OCI-LY7 (cell line): Measurements from ENCODE around the gene RAD50. TPM values are rescaled to one million over a fixed set of nuclear protein-coding genes. Genes with fewer than 3 reads are reported as not detected.
A peak's percentile ranks its signal among the peaks of the same experiment; 100 is the strongest.

Experiments used
- BruUV-seq: library from RNA; stranded (reverse); fragments of 400-500 nt; replicated peaks from 2 replicates; lab custom pipeline; 2021; lab: Mats Ljungman, UMichigan
- CTCF ChIA-PET: fragments of 300-600 bp; sonication (Branson Sonifier 250); formaldehyde crosslinking; loops from one replicate; lab custom pipeline; 2022; ENCODE audit warnings: antibody characterized with exemption; ENCODE audit not compliant: unreplicated experiment; lab: Charles Lee
- POLR2A ChIA-PET: fragments of 300-600 bp; sonication (Branson Sonifier 250); formaldehyde crosslinking; loops from one replicate; lab custom pipeline; 2022; ENCODE audit warnings: antibody characterized with exemption; lab: Charles Lee
- DNase-seq: peaks from one replicate; pipeline ENCODE4 v3.0.0-alpha.2; 2015; ENCODE audit warnings: low spot score
- H2AFZ ChIP-seq: fragments of 200-600 bp; sonication (generic), shearing (Covaris generic); 2 replicates; pipeline ENCODE4 v1.6.1; 2014; ENCODE audit warnings: mild to moderate bottlenecking, antibody characterized with exemption, low read length, moderate library complexity
- H3K27ac ChIP-seq: fragments of 200-600 bp; sonication (generic); 2 replicates; pipeline ENCODE4 v1.5.1; 2014; ENCODE audit warnings: mixed run types, low read depth, mild to moderate bottlenecking, moderate library complexity, low read length, inconsistent platforms; ENCODE audit not compliant: poor library complexity, severe bottlenecking
- H3K36me3 ChIP-seq: fragments of 200-600 bp; sonication (generic); 2 replicates; pipeline ENCODE4 v1.6.1; 2014; ENCODE audit warnings: mild to moderate bottlenecking, antibody characterized with exemption, low read length, moderate library complexity, mixed read lengths; ENCODE audit not compliant: insufficient read depth
- H3K4me1 ChIP-seq: fragments of 200-600 bp; sonication (generic); 2 replicates; pipeline ENCODE4 v1.5.1; 2014; ENCODE audit warnings: mild to moderate bottlenecking, low read length; ENCODE audit not compliant: insufficient read depth, poor library complexity, severe bottlenecking
- H3K4me2 ChIP-seq: fragments of 200-600 bp; sonication (generic); 2 replicates; pipeline ENCODE4 v1.6.1; 2014; ENCODE audit warnings: mild to moderate bottlenecking, low read length
- H3K4me3 ChIP-seq: fragments of 200-600 bp; sonication (generic); 2 replicates; pipeline ENCODE4 v1.5.1; 2014; ENCODE audit warnings: mild to moderate bottlenecking, low read depth, low read length; ENCODE audit not compliant: poor library complexity, severe bottlenecking
- H3K79me2 ChIP-seq: fragments of 200-600 bp; sonication (generic); 2 replicates; pipeline ENCODE4 v1.6.1; 2016; ENCODE audit warnings: low read depth, mild to moderate bottlenecking, low read length, moderate library complexity, mixed read lengths; ENCODE audit not compliant: insufficient read depth
- H3K9me2 ChIP-seq: fragments of 200-600 bp; sonication (generic); 2 replicates; pipeline ENCODE4 v1.6.1; 2016; ENCODE audit warnings: mild to moderate bottlenecking, low read length, mixed read lengths; ENCODE audit not compliant: insufficient read depth
- H3K9me3 ChIP-seq: fragments of 200-600 bp; sonication (generic); 2 replicates; pipeline ENCODE4 v1.6.1; 2014; ENCODE audit warnings: mild to moderate bottlenecking, mixed run types, low read length, mixed read lengths
- H4K20me1 ChIP-seq: fragments of 200-600 bp; sonication (generic); 2 replicates; pipeline ENCODE4 v1.6.1; 2014; ENCODE audit warnings: mild to moderate bottlenecking, antibody characterized with exemption, low read length, moderate library complexity, mixed read lengths; ENCODE audit not compliant: insufficient read depth
- EZH2phosphoT487 ChIP-seq: fragments of 200-600 bp; sonication (generic); IDR thresholded peaks from 2 replicates; pipeline ENCODE4 v1.6.1; 2018; ENCODE audit warnings: low read depth, borderline replicate concordance, mild to moderate bottlenecking, mixed run types, antibody characterized with exemption, low read length, moderate library complexity, mixed read lengths
- intact Hi-C: fragments of 100-400 bp; cut with micrococcal nuclease; formaldehyde crosslinking; loops from one replicate; pipeline ENCODE4 v1.10.0; 2022; ENCODE audit not compliant: unreplicated experiment
- total RNA-seq, 2 experiments: library from RNA; depleted of rRNA in 1 of 2; stranded (reverse); fragments of >200 nt in 1 of 2; shearing (Covaris generic) in 1 of 2; gene quantifications; 2 replicates each; pipeline ENCODE4 v1.2.3, GENCODE V29; 2014 to 2022
- TF ChIP-seq, protein P1 (sequence below): fragments of 200-600 bp; sonication (generic); conservative IDR thresholded peaks from 2 replicates; pipeline ENCODE4 v1.5.1; 2014; ENCODE audit warnings: mild to moderate bottlenecking, antibody characterized with exemption, low read length, moderate library complexity, mixed read lengths

Gene RAD50
- total RNA-seq, 2 experiments from 2014 or later = 24.0 to 59.8 TPM

GRCh38 chr5:132589467-132589866 lies 32.7 kb downstream of the RAD50 start:
- Histone ChIP-seq H3K79me2 (no peaks in the 10 kb centered on the region), H3K4me3 (no peak overlapping the region), H3K4me2 (no peak overlapping the region), H4K20me1 (no peaks in the 10 kb centered on the region), H3K36me3 (peaks cover 95% of the 10 kb centered on the region), H2AFZ (no peak overlapping the region), H3K4me1 (no peaks in the 10 kb centered on the region), H3K9me2 (no peaks in the 10 kb centered on the region), H3K27ac (no peak overlapping the region), H3K9me3 (no peaks in the 10 kb centered on the region)
- intact Hi-C loops = no loop called here
- BruUV-seq = no TSS peak
- ChIA-PET CTCF (no interaction called here), POLR2A (no interaction called here)
- no peak for TF ChIP-seq EZH2phosphoT487
- TF ChIP-seq, protein P1, sequence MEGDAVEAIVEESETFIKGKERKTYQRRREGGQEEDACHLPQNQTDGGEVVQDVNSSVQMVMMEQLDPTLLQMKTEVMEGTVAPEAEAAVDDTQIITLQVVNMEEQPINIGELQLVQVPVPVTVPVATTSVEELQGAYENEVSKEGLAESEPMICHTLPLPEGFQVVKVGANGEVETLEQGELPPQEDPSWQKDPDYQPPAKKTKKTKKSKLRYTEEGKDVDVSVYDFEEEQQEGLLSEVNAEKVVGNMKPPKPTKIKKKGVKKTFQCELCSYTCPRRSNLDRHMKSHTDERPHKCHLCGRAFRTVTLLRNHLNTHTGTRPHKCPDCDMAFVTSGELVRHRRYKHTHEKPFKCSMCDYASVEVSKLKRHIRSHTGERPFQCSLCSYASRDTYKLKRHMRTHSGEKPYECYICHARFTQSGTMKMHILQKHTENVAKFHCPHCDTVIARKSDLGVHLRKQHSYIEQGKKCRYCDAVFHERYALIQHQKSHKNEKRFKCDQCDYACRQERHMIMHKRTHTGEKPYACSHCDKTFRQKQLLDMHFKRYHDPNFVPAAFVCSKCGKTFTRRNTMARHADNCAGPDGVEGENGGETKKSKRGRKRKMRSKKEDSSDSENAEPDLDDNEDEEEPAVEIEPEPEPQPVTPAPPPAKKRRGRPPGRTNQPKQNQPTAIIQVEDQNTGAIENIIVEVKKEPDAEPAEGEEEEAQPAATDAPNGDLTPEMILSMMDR = no peak
- DNase-seq = no peak

GRCh38 chr5:132591145-132591544 lies 34.4 kb downstream of the RAD50 start:
- no peaks in the 10 kb centered on the region for H3K4me1 ChIP-seq
- BruUV-seq = no TSS peak
- ChIA-PET POLR2A (interaction anchor here (0.6 kb wide), 1 partner anchor 32 kb away, joined by 6 read pairs; no protein-coding TSS in a partner anchor), CTCF (no interaction called here)
- no peak overlapping the region for H3K4me2 ChIP-seq
- H3K27ac ChIP-seq = no peak overlapping the region
- no peak for DNase-seq
- no peak overlapping the region for H3K4me3 ChIP-seq
- H3K79me2 ChIP-seq = no peaks in the 10 kb centered on the region
- TF ChIP-seq EZH2phosphoT487 = no peak
- TF ChIP-seq, protein P1 = peak; percentile 32; the same call in 1 of the 2 replicates
- no peaks in the 10 kb centered on the region for H4K20me1 ChIP-seq
- no peaks in the 10 kb centered on the region for H3K9me2 ChIP-seq
- intact Hi-C loops = no loop called here
- no peak overlapping the region for H2AFZ ChIP-seq
- no peaks in the 10 kb centered on the region for H3K9me3 ChIP-seq
- H3K36me3 ChIP-seq = peaks cover 96% of the 10 kb centered on the region

- H3K4me3 ChIP-seq = no peak overlapping the region
- ChIA-PET POLR2A (no interaction called here), CTCF (no interaction called here)
- H3K27ac ChIP-seq = no peak overlapping the region
- TF ChIP-seq EZH2phosphoT487 = no peak
- TF ChIP-seq, protein P1 = no peak
- DNase-seq = no peak
- no peaks in the 10 kb centered on the region for H3K9me2 ChIP-seq
- no peak overlapping the region for H3K4me2 ChIP-seq
- H3K9me3 ChIP-seq = no peaks in the 10 kb centered on the region
- no TSS peak for BruUV-seq
- peaks cover 96% of the 10 kb centered on the region for H3K36me3 ChIP-seq
- no peaks in the 10 kb centered on the region for H4K20me1 ChIP-seq
- no peak overlapping the region for H2AFZ ChIP-seq
- no peaks in the 10 kb centered on the region for H3K4me1 ChIP-seq
- intact Hi-C loops = no loop called here
- no peaks in the 10 kb centered on the region for H3K79me2 ChIP-seq
Measured at GRCh38 chr5:132592521-132592920, 35.7 kb downstream of the RAD50 start.
